ENCODE data around the gene BOC.

Gene BOC

GRCh38 chr3:113275258-113275556 lies 63.9 kb downstream of the BOC start:
- TF ChIP-seq EGR1 (IDR thresholded peaks at IDR 0.05) (no peak), TCF12 (IDR thresholded peaks at IDR 0.05; ENCODE audit: low read depth) (no peak), CREB1 (IDR thresholded peaks at IDR 0.05; ENCODE audit: low read depth) (no peak), REST (IDR thresholded peaks at IDR 0.05; ENCODE audit: low read depth) (no peak), CEBPB (IDR thresholded peaks at IDR 0.05) (no peak), ZBTB7A (IDR thresholded peaks at IDR 0.05; ENCODE audit: low read depth) (no peak)
- TF ChIP-seq, protein P1, sequence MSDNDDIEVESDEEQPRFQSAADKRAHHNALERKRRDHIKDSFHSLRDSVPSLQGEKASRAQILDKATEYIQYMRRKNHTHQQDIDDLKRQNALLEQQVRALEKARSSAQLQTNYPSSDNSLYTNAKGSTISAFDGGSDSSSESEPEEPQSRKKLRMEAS (IDR thresholded peaks at IDR 0.05): no peak

GRCh38 chr3:113275583-113275928 lies 64.2 kb downstream of the BOC start:
- TF ChIP-seq FOXM1 (IDR thresholded peaks at IDR 0.05; ENCODE audit: borderline replicate concordance, low read depth) (no peak), TAF1 (IDR thresholded peaks at IDR 0.05; ENCODE audit: low read depth) (no peak), REST (IDR thresholded peaks at IDR 0.05; ENCODE audit: low read depth) (no peak), CEBPB (IDR thresholded peaks at IDR 0.05) (no peak), TCF12 (IDR thresholded peaks at IDR 0.05; ENCODE audit: low read depth) (no peak), EP300 (IDR thresholded peaks at IDR 0.05; ENCODE audit: borderline replicate concordance) (no peak), RAD21 (IDR thresholded peaks at IDR 0.05; ENCODE audit: low read depth) (no peak), NFIC (IDR thresholded peaks at IDR 0.05) (no peak), TEAD4 (IDR thresholded peaks at IDR 0.05) (no peak), YY1 (IDR thresholded peaks at IDR 0.05; ENCODE audit: low read depth) (no peak), ZBTB7A (IDR thresholded peaks at IDR 0.05; ENCODE audit: low read depth) (no peak), EGR1 (IDR thresholded peaks at IDR 0.05) (no peak), CREB1 (IDR thresholded peaks at IDR 0.05; ENCODE audit: low read depth) (no peak)
- TF ChIP-seq, protein P1 (IDR thresholded peaks at IDR 0.05): no peak
- TF ChIP-seq, protein P2, sequence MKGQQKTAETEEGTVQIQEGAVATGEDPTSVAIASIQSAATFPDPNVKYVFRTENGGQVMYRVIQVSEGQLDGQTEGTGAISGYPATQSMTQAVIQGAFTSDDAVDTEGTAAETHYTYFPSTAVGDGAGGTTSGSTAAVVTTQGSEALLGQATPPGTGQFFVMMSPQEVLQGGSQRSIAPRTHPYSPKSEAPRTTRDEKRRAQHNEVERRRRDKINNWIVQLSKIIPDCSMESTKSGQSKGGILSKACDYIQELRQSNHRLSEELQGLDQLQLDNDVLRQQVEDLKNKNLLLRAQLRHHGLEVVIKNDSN (IDR thresholded peaks at IDR 0.05): no peak

DNA sequence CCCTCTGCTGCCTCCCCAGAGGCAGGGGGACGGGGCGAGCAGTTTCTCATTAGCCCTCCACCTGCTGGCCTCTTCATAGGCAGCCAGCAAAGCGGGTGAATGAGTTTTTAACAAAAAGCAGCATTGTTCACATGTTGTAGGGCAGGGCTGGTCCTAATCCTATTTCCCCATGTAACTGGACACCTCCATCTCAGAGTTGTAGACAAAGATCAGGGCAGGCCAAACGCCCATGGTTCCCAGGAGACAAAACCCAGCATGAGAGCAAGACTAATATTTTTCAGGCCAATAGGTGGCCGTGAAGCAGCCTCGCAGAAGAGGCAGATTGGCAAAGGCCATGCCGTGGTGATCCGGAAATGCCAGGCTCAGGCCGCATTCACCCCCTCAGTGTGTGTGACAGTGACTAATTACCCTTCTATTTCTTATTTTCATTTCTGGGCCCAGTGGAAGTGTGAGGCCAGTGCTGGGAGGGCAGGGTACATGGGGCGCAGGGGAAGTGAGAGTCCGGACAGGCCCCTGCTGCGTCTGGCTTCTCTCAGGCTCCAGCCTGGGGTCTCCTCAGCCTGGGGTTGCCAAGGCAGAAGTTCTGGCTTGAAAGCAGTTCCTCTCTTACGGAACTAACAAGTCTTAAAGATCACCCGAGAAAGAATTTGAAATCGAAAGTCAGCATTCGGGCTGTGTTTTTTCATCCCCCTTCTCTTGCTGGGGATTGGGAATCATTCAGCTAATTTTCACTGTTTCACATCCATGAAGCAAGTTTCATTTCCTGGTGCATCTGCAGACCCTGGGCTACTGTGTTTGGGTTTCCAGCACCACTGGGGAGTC lies 64.8 kb downstream of the BOC start:
- peak; percentile 63 for TF ChIP-seq TEAD4 (IDR thresholded peaks at IDR 0.05)
- TF ChIP-seq EP300 (IDR thresholded peaks at IDR 0.05; ENCODE audit: borderline replicate concordance): peak; percentile 83
- TF ChIP-seq TCF12 (IDR thresholded peaks at IDR 0.05; ENCODE audit: low read depth): peak; percentile 85; the same call in 1 of the 2 replicates
- TF ChIP-seq TAF1 (IDR thresholded peaks at IDR 0.05; ENCODE audit: low read depth): no peak
- TF ChIP-seq REST (IDR thresholded peaks at IDR 0.05; ENCODE audit: low read depth): no peak
- TF ChIP-seq, protein P1 (IDR thresholded peaks at IDR 0.05): peak; percentile 77
- TF ChIP-seq, protein P2 (IDR thresholded peaks at IDR 0.05): peak; percentile 26; the same call in 1 of the 2 replicates
- TF ChIP-seq RAD21 (IDR thresholded peaks at IDR 0.05; ENCODE audit: low read depth): no peak; the same call in 1 of the 2 replicates
- no peak for TF ChIP-seq CREB1 (IDR thresholded peaks at IDR 0.05; ENCODE audit: low read depth)
- no peak for TF ChIP-seq EGR1 (IDR thresholded peaks at IDR 0.05)
- TF ChIP-seq YY1 (IDR thresholded peaks at IDR 0.05; ENCODE audit: low read depth): 0 out of 2 replicates have a peak, but pooled peaks have one; percentile 50
- TF ChIP-seq ZBTB7A (IDR thresholded peaks at IDR 0.05; ENCODE audit: low read depth): peak; percentile 83
- peak; percentile 66 for TF ChIP-seq NFIC (IDR thresholded peaks at IDR 0.05)
- no peak for TF ChIP-seq CEBPB (IDR thresholded peaks at IDR 0.05)
- peak; percentile 74; the same call in 1 of the 2 replicates for TF ChIP-seq FOXM1 (IDR thresholded peaks at IDR 0.05; ENCODE audit: borderline replicate concordance, low read depth)

GRCh38 chr3:113276751-113277080 lies 65.4 kb downstream of the BOC start:
- no peak for TF ChIP-seq EP300 (IDR thresholded peaks at IDR 0.05; ENCODE audit: borderline replicate concordance)
